ENCODE data around the gene RBM28.

Gene RBM28

DNA sequence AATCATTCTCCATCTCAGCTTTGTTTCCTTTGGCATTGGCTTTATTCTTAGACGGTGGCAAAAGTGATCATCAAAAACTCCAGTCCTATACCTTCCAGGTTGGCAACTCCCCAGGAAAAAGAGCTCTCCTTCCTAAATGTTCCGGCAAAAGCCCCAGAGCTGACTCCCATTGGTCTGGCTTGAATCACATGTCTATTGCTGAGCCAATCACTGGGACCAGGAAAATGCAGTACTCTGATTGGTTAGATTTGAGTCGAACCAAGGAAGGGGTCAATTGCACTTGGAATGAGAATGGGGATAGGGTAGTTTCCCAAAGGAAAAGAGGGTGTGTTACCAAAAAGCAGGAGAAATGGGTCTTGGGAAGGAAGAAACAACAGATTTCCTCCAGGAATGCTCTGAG is 80.3 kb downstream of the RBM28 start:
- Histone ChIP-seq H3K36me3 (ENCODE audit: control insufficient read depth in 1 of 2, insufficient read depth in 2 of 2, low read length in 2 of 2) (no peaks in the 10 kb centered on the region), H3K4me1 (ENCODE audit: control insufficient read depth in 1 of 2, insufficient read depth in 2 of 2, low read length in 2 of 2) (peaks cover 44 to 57% of the 10 kb centered on the region in 2 donors), H3K9me3 (ENCODE audit: control insufficient read depth in 1 of 2, low read length in 2 of 2) (no peaks in the 10 kb centered on the region), H3K4me3 (ENCODE audit: low read depth in 1 of 2, low read length in 2 of 2) (no peak overlapping the region), H3K27me3 (ENCODE audit: control insufficient read depth in 1 of 2, insufficient read depth in 2 of 2, low read length in 2 of 2) (peaks cover 0 to 4% of the 10 kb centered on the region in 2 donors), H3K9ac (ENCODE audit: low read depth in 1 of 2, low read length in 2 of 2) (no peak overlapping the region), H3K27ac (ENCODE audit: low read depth, low read length) (no peak overlapping the region)

DNA sequence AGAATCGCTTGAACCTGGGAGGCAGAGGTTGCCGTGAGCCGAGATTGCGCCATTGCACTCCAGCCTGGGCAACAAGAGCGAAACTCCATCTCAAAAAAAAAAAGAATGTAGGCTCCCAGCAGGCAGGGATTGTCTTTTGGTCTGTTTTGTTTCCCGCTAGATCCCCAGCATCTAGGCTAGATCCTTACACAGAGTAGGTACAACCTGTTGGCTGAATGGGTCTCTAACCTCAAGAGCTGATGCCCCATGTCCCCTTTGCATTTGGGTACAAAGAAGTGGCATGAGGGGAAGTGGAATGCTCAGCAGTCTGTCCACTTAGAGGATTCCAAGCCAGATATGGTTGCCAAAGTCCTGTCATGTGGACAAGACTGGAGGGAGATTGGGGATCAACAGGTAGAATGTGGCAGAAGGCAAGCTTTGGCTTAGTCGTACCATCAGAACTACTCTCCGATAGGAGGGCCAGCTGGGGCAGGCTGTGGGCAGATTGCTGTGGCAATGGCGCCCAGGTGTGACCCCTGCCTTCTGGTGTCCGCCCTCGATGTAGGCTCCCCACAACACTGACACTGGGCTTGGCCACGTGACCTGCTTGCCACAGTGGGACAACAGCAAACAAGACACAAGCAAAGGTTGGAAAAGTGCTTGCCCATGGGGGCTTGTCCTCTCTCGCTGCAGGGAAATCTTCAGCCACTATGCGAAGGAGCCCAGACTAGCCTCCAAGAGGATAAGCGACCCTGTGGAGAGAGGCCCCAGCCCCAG is 81.3 kb downstream of the RBM28 start:
- peak overlapping the region in 1 of 2 donors; percentile 40 for H3K4me3 ChIP-seq (ENCODE audit: low read depth in 1 of 2, low read length in 2 of 2)
- H3K27me3 ChIP-seq (ENCODE audit: control insufficient read depth in 1 of 2, insufficient read depth in 2 of 2, low read length in 2 of 2): no peaks in the 10 kb centered on the region
- no peaks in the 10 kb centered on the region for H3K9me3 ChIP-seq (ENCODE audit: control insufficient read depth in 1 of 2, low read length in 2 of 2)
- no peak overlapping the region for H3K9ac ChIP-seq (ENCODE audit: low read depth in 1 of 2, low read length in 2 of 2)
- no peak overlapping the region for H3K27ac ChIP-seq (ENCODE audit: low read depth, low read length)
- H3K4me1 ChIP-seq (ENCODE audit: control insufficient read depth in 1 of 2, insufficient read depth in 2 of 2, low read length in 2 of 2): peaks cover 44 to 57% of the 10 kb centered on the region in 2 donors
- H3K36me3 ChIP-seq (ENCODE audit: control insufficient read depth in 1 of 2, insufficient read depth in 2 of 2, low read length in 2 of 2): no peaks in the 10 kb centered on the region

DNA sequence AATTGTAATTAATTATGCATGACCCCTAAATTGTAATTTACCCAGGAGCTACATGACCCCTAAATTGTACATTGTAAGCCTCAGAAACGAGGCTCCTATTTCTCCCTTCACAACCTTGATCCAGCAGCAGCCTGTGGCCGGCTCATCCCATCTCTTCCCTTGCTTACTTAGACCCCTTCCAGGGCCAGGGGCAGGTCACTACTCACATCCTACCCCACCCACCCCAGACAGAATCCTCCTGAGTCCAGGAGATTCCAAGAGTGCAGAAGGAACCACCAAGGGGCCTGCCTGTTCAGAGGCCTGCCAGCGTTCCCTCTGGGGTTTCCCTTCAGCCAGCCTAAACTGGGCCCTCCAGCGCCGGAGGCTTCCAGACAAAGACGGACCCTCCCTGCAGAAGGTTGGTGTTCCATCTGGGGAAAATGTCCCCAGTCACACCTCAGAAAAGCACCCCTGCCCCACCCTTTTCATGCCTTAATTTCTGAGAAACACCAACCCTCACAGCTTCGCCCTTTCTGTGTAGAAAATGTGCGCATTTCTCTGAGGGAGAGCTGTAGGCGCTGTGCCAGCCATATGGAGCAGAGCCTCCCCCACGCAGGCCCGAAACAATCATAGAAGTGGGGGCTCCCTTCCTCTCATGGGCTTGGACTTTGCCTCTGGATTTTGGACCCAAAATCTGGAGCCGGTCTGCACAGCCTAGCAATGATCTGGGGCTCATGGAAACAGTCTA is 83.5 kb downstream of the RBM28 start:
- Histone ChIP-seq H3K36me3 (ENCODE audit: control insufficient read depth in 1 of 2, insufficient read depth in 2 of 2, low read length in 2 of 2) (no peaks in the 10 kb centered on the region), H3K9ac (ENCODE audit: low read depth in 1 of 2, low read length in 2 of 2) (no peak overlapping the region), H3K27ac (ENCODE audit: low read depth, low read length) (no peak overlapping the region), H3K9me3 (ENCODE audit: control insufficient read depth in 1 of 2, low read length in 2 of 2) (no peaks in the 10 kb centered on the region), H3K4me3 (ENCODE audit: low read depth in 1 of 2, low read length in 2 of 2) (peak overlapping the region in 1 of 2 donors; percentile 13), H3K4me1 (ENCODE audit: control insufficient read depth in 1 of 2, insufficient read depth in 2 of 2, low read length in 2 of 2) (peaks cover 34 to 38% of the 10 kb centered on the region in 2 donors), H3K27me3 (ENCODE audit: control insufficient read depth in 1 of 2, insufficient read depth in 2 of 2, low read length in 2 of 2) (no peaks in the 10 kb centered on the region)

DNA sequence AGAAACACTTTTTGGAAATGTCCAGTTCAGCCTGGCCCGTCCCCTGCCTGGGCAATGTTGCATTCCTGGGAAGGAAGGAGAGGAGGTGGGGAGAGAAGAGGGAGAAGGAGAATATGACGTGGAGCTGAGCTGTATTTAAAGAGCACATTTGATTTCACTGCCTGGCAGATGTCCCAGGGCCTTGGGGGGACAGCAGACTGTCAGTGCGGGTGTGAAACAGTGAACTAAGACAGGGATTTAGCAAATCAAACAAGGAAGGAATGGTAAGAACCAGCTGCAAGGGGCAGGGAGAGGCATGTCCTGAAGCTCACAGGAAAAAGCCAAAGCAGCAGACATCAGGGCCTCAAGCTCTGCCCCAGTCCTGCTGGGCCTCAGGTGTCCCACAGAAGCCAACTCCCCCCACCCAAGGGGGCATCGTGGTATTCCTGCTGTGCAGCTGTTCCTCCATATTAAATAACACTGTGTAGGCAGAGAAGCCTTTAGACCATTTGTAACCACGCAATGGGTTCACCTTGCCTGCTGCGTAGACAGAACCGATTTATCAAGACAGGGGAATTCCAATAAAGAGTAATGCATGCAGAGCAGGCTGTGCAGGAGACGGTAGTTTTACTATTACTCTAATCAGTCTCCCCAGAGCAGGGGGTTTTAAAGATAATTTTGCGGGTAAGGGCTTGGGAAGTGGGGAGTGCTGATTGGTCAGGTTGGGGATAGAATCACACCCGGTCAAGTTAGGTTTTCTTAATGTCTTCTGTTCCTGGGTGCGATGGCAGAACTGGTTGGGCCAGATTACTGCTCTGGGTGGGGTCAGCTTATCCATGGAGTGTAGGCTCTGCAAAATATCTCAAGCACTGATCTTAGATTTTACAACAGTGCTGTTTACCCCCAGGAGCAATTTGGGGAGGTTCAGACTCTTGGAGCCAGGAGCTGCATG is 84.3 kb downstream of the RBM28 start:
- Histone ChIP-seq H3K9me3 (ENCODE audit: control insufficient read depth in 1 of 2, low read length in 2 of 2) (no peaks in the 10 kb centered on the region), H3K9ac (ENCODE audit: low read depth in 1 of 2, low read length in 2 of 2) (peak overlapping the region in 1 of 2 donors; percentile 25), H3K27ac (ENCODE audit: low read depth, low read length) (no peak overlapping the region)

DNA sequence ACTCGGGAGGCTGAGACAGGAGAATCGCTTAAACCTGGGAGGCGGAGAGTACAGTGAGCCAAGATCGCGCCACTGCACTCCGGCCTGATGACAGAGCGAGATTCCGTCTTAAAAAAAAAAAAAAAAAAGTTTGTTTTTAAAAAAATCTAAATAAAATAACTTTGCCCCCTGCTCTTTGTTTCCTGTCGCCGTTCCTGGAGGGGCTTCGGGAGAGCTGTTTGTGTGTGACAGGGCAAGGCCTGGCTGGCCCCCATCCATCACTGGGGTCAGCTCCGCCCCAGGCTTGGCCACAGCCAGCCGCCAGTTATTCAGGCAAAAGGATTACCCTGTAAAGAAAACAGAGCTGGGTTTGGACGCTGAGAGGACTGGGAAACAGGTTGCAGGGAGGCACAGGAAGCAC is 86.2 kb downstream of the RBM28 start:
- Histone ChIP-seq H3K4me3 (ENCODE audit: low read depth in 1 of 2, low read length in 2 of 2) (no peak overlapping the region), H3K4me1 (ENCODE audit: control insufficient read depth in 1 of 2, insufficient read depth in 2 of 2, low read length in 2 of 2) (peaks cover 17 to 21% of the 10 kb centered on the region in 2 donors), H3K9me3 (ENCODE audit: control insufficient read depth in 1 of 2, low read length in 2 of 2) (no peaks in the 10 kb centered on the region), H3K36me3 (ENCODE audit: control insufficient read depth in 1 of 2, insufficient read depth in 2 of 2, low read length in 2 of 2) (no peaks in the 10 kb centered on the region), H3K9ac (ENCODE audit: low read depth in 1 of 2, low read length in 2 of 2) (no peak overlapping the region), H3K27ac (ENCODE audit: low read depth, low read length) (no peak overlapping the region), H3K27me3 (ENCODE audit: control insufficient read depth in 1 of 2, insufficient read depth in 2 of 2, low read length in 2 of 2) (no peaks in the 10 kb centered on the region)

More for the DNA sequence above, 84.3 kb downstream of the RBM28 start:
- Histone ChIP-seq H3K27me3 (ENCODE audit: control insufficient read depth in 1 of 2, insufficient read depth in 2 of 2, low read length in 2 of 2) (no peaks in the 10 kb centered on the region), H3K4me1 (ENCODE audit: control insufficient read depth in 1 of 2, insufficient read depth in 2 of 2, low read length in 2 of 2) (peaks cover 26 to 30% of the 10 kb centered on the region in 2 donors), H3K4me3 (ENCODE audit: low read depth in 1 of 2, low read length in 2 of 2) (peak overlapping the region in 1 of 2 donors; percentile 36), H3K36me3 (ENCODE audit: control insufficient read depth in 1 of 2, insufficient read depth in 2 of 2, low read length in 2 of 2) (no peaks in the 10 kb centered on the region)

DNA sequence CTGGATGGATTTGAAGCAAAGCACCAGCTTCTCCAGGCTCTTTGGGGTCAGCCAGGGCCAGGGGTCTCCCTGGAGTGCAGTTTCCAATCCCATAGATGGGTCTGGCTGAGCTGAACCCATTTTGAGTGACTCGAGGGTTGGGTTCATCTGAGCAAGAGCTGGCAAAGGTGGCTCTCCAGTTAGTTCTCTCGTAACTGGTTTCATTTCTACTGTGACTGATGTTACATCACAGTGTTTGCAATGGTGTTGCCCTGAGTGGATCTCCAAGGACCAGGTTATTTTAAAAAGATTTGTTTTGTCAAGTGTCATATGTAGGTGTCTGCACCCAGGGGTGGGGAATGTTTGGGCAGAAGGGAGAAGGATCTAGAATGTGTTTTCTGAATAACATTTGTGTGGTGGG is 88.4 kb downstream of the RBM28 start:
- H3K27me3 ChIP-seq (ENCODE audit: control insufficient read depth in 1 of 2, insufficient read depth in 2 of 2, low read length in 2 of 2): no peaks in the 10 kb centered on the region
- no peak overlapping the region for H3K27ac ChIP-seq (ENCODE audit: low read depth, low read length)
- no peaks in the 10 kb centered on the region for H3K36me3 ChIP-seq (ENCODE audit: control insufficient read depth in 1 of 2, insufficient read depth in 2 of 2, low read length in 2 of 2)
- H3K4me1 ChIP-seq (ENCODE audit: control insufficient read depth in 1 of 2, insufficient read depth in 2 of 2, low read length in 2 of 2): peaks cover 12 to 14% of the 10 kb centered on the region in 2 donors
- H3K4me3 ChIP-seq (ENCODE audit: low read depth in 1 of 2, low read length in 2 of 2): no peak overlapping the region
- H3K9me3 ChIP-seq (ENCODE audit: control insufficient read depth in 1 of 2, low read length in 2 of 2): no peaks in the 10 kb centered on the region
- H3K9ac ChIP-seq (ENCODE audit: low read depth in 1 of 2, low read length in 2 of 2): no peak overlapping the region

DNA sequence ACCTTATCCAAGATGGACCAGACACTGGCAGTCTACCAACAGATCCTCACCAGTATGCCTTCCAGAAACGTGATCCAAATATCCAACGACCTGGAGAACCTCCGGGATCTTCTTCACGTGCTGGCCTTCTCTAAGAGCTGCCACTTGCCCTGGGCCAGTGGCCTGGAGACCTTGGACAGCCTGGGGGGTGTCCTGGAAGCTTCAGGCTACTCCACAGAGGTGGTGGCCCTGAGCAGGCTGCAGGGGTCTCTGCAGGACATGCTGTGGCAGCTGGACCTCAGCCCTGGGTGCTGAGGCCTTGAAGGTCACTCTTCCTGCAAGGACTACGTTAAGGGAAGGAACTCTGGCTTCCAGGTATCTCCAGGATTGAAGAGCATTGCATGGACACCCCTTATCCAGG is 89.2 kb downstream of the RBM28 start:
- H3K27ac ChIP-seq (ENCODE audit: low read depth, low read length): no peak overlapping the region
- H3K36me3 ChIP-seq (ENCODE audit: control insufficient read depth in 1 of 2, insufficient read depth in 2 of 2, low read length in 2 of 2): no peaks in the 10 kb centered on the region
- no peak overlapping the region for H3K4me3 ChIP-seq (ENCODE audit: low read depth in 1 of 2, low read length in 2 of 2)
- H3K9ac ChIP-seq (ENCODE audit: low read depth in 1 of 2, low read length in 2 of 2): no peak overlapping the region
- no peaks in the 10 kb centered on the region for H3K27me3 ChIP-seq (ENCODE audit: control insufficient read depth in 1 of 2, insufficient read depth in 2 of 2, low read length in 2 of 2)
- no peaks in the 10 kb centered on the region for H3K9me3 ChIP-seq (ENCODE audit: control insufficient read depth in 1 of 2, low read length in 2 of 2)
- H3K4me1 ChIP-seq (ENCODE audit: control insufficient read depth in 1 of 2, insufficient read depth in 2 of 2, low read length in 2 of 2): peaks cover 6% of the 10 kb centered on the region in 2 donors

DNA sequence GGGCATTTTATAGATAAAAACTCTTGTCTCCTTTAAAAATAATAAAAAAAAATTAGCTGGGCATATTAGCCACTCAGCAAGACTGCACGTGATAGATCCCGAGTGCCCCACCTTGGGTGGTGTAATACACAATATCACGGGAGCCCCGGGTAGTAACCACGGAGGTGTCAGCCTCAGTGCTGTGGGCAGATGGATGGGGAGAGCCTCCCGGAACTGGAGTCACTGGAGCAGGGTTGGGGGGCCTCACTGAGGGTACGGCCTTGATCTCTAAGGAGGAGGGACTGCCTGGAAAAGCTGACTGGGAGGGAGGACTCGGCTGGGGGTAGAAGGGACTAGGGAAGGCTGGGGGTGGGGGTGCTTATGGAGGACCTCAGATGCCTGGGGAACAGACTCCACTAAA is 90.0 kb downstream of the RBM28 start:
- H3K27ac ChIP-seq (ENCODE audit: low read depth, low read length): no peak overlapping the region
- H3K36me3 ChIP-seq (ENCODE audit: control insufficient read depth in 1 of 2, insufficient read depth in 2 of 2, low read length in 2 of 2): no peaks in the 10 kb centered on the region
- H3K9me3 ChIP-seq (ENCODE audit: control insufficient read depth in 1 of 2, low read length in 2 of 2): no peaks in the 10 kb centered on the region
- no peaks in the 10 kb centered on the region for H3K27me3 ChIP-seq (ENCODE audit: control insufficient read depth in 1 of 2, insufficient read depth in 2 of 2, low read length in 2 of 2)
- no peak overlapping the region for H3K9ac ChIP-seq (ENCODE audit: low read depth in 1 of 2, low read length in 2 of 2)
- H3K4me3 ChIP-seq (ENCODE audit: low read depth in 1 of 2, low read length in 2 of 2): no peak overlapping the region
- H3K4me1 ChIP-seq (ENCODE audit: control insufficient read depth in 1 of 2, insufficient read depth in 2 of 2, low read length in 2 of 2): no peaks in the 10 kb centered on the region

DNA sequence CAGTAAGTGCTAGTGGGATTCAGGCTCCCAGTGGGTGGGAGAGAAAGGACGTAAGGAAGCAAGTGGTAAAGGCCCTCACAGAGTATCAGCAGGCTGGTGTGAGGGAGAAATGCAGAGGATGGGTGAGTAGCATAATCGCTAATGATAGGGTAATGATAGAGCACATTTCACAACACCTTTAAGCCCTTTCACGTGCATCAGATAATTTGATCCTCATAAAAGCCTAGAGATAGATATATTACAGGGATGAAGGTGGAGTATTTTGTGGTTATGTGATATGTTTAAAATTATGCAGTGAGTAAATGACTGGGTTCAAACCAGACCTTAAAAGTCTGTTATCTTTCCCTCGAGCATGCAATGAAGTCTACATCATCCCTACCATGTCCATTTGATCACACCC is 92.4 kb downstream of the RBM28 start:
- Histone ChIP-seq H3K4me1 (ENCODE audit: control insufficient read depth in 1 of 2, insufficient read depth in 2 of 2, low read length in 2 of 2) (no peaks in the 10 kb centered on the region), H3K27me3 (ENCODE audit: control insufficient read depth in 1 of 2, insufficient read depth in 2 of 2, low read length in 2 of 2) (no peaks in the 10 kb centered on the region), H3K9me3 (ENCODE audit: control insufficient read depth in 1 of 2, low read length in 2 of 2) (no peaks in the 10 kb centered on the region), H3K36me3 (ENCODE audit: control insufficient read depth in 1 of 2, insufficient read depth in 2 of 2, low read length in 2 of 2) (no peaks in the 10 kb centered on the region), H3K9ac (ENCODE audit: low read depth in 1 of 2, low read length in 2 of 2) (no peak overlapping the region), H3K27ac (ENCODE audit: low read depth, low read length) (no peak overlapping the region), H3K4me3 (ENCODE audit: low read depth in 1 of 2, low read length in 2 of 2) (no peak overlapping the region)
